ENCODE measurements around the gene MND1.

Gene MND1, protein sequence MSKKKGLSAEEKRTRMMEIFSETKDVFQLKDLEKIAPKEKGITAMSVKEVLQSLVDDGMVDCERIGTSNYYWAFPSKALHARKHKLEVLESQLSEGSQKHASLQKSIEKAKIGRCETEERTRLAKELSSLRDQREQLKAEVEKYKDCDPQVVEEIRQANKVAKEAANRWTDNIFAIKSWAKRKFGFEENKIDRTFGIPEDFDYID

DNA sequence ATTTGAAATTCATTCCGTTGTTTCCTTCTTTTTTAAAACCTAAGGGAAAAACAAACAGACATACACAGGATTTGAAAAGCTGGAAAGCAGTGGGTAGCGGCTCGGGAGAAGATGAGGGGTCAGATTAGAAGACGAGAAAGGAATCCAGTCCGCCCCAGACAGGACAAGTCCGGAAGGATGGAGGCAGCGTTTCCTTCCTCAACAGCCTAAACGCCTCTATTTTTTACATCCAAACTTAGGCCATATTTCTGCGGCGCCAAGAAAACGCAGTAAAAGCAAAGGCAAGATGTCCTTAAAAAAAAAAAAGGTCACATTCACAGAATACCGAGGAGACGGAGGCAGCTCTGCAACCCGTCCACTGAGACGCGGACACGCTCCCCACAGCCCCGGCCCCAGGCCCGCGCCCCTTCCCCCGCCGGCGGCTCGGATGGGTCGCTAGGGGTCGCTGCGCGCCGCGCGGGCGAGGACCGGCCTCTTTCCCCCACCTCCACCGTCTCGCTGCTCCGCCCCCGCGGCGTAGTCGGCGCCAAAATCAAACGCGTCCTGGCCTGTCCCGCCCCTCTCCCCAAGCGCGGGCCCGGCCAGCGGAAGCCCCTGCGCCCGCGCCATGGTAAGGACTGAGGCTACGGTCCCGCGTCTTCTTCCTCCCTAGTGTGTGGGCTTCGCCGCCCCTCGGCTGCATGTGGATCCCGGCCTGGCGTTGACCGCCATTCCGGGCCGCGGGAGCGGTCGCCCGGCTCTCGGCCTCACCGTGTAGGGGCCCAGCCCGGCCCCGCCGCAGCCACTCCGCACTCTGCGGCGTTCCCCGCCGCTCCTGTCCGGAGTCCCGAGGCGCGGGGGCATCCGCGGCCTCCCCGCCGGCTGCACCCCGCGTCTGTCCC lies at the start of gene MND1:
MND1 (plus strand) TSS at position 558 of the 881 bp plus-strand sequence; CDS start at position 608, 50 bp downstream.
- H3K4me3 ChIP-seq (ENCODE audit: low read length), result peak within 1 kb of the TSS; percentile 73
- peak; percentile 82 for DNase-seq (ENCODE audit: low read depth)
- TF ChIP-seq, protein P1, sequence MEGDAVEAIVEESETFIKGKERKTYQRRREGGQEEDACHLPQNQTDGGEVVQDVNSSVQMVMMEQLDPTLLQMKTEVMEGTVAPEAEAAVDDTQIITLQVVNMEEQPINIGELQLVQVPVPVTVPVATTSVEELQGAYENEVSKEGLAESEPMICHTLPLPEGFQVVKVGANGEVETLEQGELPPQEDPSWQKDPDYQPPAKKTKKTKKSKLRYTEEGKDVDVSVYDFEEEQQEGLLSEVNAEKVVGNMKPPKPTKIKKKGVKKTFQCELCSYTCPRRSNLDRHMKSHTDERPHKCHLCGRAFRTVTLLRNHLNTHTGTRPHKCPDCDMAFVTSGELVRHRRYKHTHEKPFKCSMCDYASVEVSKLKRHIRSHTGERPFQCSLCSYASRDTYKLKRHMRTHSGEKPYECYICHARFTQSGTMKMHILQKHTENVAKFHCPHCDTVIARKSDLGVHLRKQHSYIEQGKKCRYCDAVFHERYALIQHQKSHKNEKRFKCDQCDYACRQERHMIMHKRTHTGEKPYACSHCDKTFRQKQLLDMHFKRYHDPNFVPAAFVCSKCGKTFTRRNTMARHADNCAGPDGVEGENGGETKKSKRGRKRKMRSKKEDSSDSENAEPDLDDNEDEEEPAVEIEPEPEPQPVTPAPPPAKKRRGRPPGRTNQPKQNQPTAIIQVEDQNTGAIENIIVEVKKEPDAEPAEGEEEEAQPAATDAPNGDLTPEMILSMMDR (IDR thresholded peaks at IDR 0.05; ENCODE audit: insufficient read depth, low read depth, low read length, missing control alignments), result peak; percentile 41

DNA sequence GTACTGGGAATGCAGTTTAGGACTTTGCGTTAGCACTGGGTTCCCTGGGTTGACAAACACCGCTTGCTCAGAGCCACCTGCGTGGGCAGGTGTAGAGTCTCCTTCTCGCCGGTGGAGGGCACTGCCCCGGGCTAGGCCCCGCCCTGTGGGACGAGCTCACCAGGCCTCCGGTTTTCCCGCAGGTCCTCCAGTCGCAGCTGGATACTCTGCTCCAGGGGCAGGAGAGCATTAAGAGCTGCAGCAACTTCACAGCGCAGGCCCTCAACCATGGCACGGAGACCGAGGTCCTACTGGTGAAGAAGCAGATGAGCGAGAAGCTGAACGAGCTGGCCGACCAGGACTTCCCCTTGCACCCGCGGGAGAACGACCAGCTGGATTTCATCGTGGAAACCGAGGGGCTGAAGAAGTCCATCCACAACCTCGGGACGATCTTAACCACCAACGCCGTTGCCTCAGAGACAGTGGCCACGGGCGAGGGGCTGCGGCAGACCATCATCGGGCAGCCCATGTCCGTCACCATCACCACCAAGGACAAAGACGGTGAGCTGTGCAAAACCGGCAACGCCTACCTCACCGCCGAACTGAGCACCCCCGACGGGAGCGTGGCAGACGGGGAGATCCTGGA lies 49.2 kb upstream of the MND1 start:
- H3K4me3 ChIP-seq (ENCODE audit: low read length), result no peak overlapping the region
- TF ChIP-seq, protein P1 (IDR thresholded peaks at IDR 0.05; ENCODE audit: insufficient read depth, low read depth, low read length, missing control alignments), result peak; percentile 39
- peak; percentile 49 for DNase-seq (ENCODE audit: low read depth)

DNA sequence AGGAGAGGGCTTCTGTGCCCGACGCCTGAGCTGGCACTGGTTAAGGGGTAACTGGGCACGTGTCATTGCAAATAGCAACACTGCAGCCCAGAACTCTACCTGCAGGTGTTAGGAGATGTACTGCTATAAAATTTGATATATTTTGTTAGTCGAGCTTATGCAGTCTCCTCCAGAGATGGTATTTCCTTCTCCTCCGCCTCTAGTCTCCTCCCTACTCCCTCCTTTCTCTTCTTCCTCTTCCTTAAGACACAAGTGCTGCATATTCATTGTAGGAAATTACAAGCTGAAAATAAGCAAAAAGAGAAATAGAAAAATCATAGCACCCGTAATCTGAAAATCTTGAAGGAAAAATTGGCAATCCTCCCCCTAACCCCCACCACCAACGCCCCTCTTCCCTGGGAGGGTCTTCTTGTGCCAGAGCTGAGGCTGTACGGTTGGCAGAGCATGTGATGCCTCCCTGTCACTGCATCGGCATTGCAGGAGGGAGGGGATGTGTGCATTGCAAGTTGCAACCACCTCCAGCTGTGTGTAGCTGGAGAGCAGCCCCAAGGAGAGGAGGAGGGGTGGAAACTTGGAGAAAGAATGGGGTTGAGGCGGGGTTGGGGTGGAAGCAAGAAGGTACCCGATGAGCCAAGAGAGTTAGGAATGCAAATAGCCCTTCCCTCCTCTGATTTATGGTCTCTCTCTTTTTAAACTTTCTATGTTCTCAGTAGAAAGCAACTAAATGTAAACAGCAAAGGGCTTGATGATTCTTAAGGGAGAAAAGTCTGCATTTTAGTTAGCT lies 48.3 kb upstream of the MND1 start:
- peak overlapping the region; percentile 15 for H3K4me3 ChIP-seq (ENCODE audit: low read length)
- TF ChIP-seq, protein P1 (IDR thresholded peaks at IDR 0.05; ENCODE audit: insufficient read depth, low read depth, low read length, missing control alignments), result no peak
- peak; percentile 43 for DNase-seq (ENCODE audit: low read depth)

DNA sequence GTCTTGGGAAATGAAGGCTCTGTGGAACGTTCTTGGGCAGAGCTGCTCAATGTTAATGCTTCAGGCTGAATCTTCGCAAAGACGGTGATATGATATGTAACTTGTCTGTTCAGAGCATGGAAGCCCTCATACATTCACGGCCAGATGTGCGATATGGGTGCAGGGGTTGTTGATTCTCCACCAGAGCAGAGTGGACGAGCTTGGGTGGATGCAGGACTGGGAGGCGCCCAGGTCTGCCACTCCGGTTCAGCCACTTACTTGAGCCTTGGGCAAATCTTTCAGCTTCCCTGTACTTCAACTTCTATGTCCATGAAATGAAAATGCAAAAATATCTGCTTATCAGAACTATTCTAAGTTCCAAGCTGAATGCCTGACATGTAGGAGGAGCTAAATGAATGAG lies 47.4 kb upstream of the MND1 start:
- no peak overlapping the region for H3K4me3 ChIP-seq (ENCODE audit: low read length)
- peak; percentile 34 for DNase-seq (ENCODE audit: low read depth)
- TF ChIP-seq, protein P1 (IDR thresholded peaks at IDR 0.05; ENCODE audit: insufficient read depth, low read depth, low read length, missing control alignments), result no peak

DNA sequence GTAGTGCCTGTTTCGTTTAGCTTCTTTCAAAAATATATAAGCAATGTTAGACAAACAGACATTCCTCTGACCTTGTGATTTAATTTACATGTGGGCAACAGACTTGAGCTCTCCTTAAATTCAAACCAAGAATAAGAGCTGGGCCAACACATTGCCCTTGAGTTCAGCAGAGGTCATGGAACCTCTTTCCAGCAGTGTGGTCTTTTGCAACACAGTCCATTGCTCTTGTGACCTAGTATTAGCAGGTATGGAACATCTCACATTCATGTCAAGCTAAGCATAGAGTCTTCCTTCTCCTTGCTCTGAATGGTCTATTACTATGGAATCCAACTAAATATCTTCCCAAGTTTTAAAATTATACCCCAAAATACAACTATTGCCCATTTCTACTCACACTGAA lies 33.7 kb upstream of the MND1 start:
- no peak for DNase-seq (ENCODE audit: low read depth)
- TF ChIP-seq, protein P1 (IDR thresholded peaks at IDR 0.05; ENCODE audit: insufficient read depth, low read depth, low read length, missing control alignments), result no peak
- no peak overlapping the region for H3K4me3 ChIP-seq (ENCODE audit: low read length)

DNA sequence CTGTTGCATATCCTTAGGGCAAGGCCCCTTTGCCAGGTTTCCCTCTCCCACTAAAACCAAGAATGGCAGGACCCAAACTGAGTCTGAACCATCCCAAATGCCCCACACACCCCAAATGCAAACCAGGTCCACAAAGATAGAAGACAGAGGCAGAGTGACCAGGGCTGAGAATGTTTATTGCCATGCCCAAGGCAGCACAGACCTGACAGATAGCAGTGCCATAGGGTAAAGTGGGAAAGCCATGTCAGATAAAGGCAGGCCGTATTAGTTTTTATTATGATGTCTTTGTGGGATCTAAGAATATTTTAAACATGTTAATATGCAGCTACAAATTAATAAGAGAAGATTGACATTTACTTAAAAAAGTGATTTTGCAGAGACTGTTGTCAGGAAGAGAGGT lies 29.6 kb upstream of the MND1 start:
- TF ChIP-seq, protein P1 (IDR thresholded peaks at IDR 0.05; ENCODE audit: insufficient read depth, low read depth, low read length, missing control alignments), result no peak
- no peak overlapping the region for H3K4me3 ChIP-seq (ENCODE audit: low read length)
- DNase-seq (ENCODE audit: low read depth), result no peak

Measured in epithelial cell of esophagus (primary cell).